ENCODE measurements around the gene OCIAD1. TPM values are rescaled to one million over a fixed set of nuclear protein-coding genes. Genes with fewer than 3 reads are reported as not detected.

OCIAD1 gene
- total RNA-seq, 2 experiments from 2014 or later, result 76.1 to 136 TPM

DNA sequence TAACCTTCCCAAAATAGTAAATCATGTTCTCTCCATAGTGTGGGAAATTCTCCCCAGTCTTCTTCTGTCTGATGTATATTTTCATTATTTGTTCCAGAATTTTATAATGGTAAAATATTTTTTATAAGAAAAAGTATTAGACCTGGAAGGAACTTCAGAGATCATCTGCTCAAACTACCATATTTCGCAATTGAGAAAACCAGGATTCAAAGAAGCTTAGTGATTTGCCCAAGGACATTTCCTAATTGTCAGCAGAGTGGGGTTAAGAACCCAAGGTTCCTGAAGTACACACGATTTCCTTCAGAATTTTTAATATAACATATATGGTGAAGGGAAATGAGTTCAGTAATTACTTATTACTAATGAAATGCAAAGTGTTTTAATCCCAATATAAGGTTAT is 24.1 kb downstream of the OCIAD1 start:
- H3K4me2 ChIP-seq (ENCODE audit: low read length), result no peak overlapping the region
- intact Hi-C loops (cut with micrococcal nuclease; ENCODE audit: unreplicated experiment), result no loop called here
- H3K79me2 ChIP-seq (ENCODE audit: insufficient read depth, low read depth, low read length), result no peaks in the 10 kb centered on the region
- H3K4me1 ChIP-seq (ENCODE audit: insufficient read depth, low read length, poor library complexity, severe bottlenecking), result no peaks in the 10 kb centered on the region
- no peak for DNase-seq (ENCODE audit: low spot score)
- H4K20me1 ChIP-seq (ENCODE audit: insufficient read depth, low read length), result no peaks in the 10 kb centered on the region
- H2AFZ ChIP-seq (ENCODE audit: low read length), result no peak overlapping the region
- TF ChIP-seq CTCF (conservative IDR thresholded peaks at IDR 0.05; ENCODE audit: low read length) (no peak), EZH2phosphoT487 (IDR thresholded peaks at IDR 0.05; ENCODE audit: borderline replicate concordance, low read depth, low read length) (no peak)
- H3K9me3 ChIP-seq (ENCODE audit: low read length), result no peaks in the 10 kb centered on the region
- no peak overlapping the region for H3K4me3 ChIP-seq (ENCODE audit: low read depth, low read length, poor library complexity, severe bottlenecking)
- no TSS peak for BruUV-seq (replicated peaks)
- ChIA-PET POLR2A (no interaction called here), CTCF (ENCODE audit: unreplicated experiment) (no interaction called here)
- no peaks in the 10 kb centered on the region for H3K9me2 ChIP-seq (ENCODE audit: insufficient read depth, low read length)
- H3K36me3 ChIP-seq (ENCODE audit: insufficient read depth, low read length), result peaks cover 88% of the 10 kb centered on the region
- H3K27ac ChIP-seq (ENCODE audit: low read depth, low read length, poor library complexity, severe bottlenecking), result no peak overlapping the region

GRCh38 chr4:48858130-48858529 is 27.2 kb downstream of the OCIAD1 start:
- Histone ChIP-seq H3K4me1 (ENCODE audit: insufficient read depth, low read length, poor library complexity, severe bottlenecking) (no peaks in the 10 kb centered on the region), H3K4me2 (ENCODE audit: low read length) (no peak overlapping the region), H4K20me1 (ENCODE audit: insufficient read depth, low read length) (no peaks in the 10 kb centered on the region), H3K9me2 (ENCODE audit: insufficient read depth, low read length) (no peaks in the 10 kb centered on the region), H3K27ac (ENCODE audit: low read depth, low read length, poor library complexity, severe bottlenecking) (no peak overlapping the region), H3K9me3 (ENCODE audit: low read length) (no peaks in the 10 kb centered on the region), H3K79me2 (ENCODE audit: insufficient read depth, low read depth, low read length) (no peaks in the 10 kb centered on the region), H2AFZ (ENCODE audit: low read length) (no peak overlapping the region), H3K36me3 (ENCODE audit: insufficient read depth, low read length) (peaks cover 75% of the 10 kb centered on the region), H3K4me3 (ENCODE audit: low read depth, low read length, poor library complexity, severe bottlenecking) (no peak overlapping the region)
- TF ChIP-seq CTCF (conservative IDR thresholded peaks at IDR 0.05; ENCODE audit: low read length), result no peak
- no peak for TF ChIP-seq EZH2phosphoT487 (IDR thresholded peaks at IDR 0.05; ENCODE audit: borderline replicate concordance, low read depth, low read length)
- DNase-seq (ENCODE audit: low spot score), result no peak
- CTCF ChIA-PET (ENCODE audit: unreplicated experiment), result no interaction called here
- BruUV-seq (replicated peaks), result no TSS peak
- intact Hi-C loops (cut with micrococcal nuclease; ENCODE audit: unreplicated experiment), result no loop called here
- POLR2A ChIA-PET, result interaction anchor here (1.8 kb wide), 1 partner anchor 17 kb away, joined by 6 read pairs; no protein-coding TSS in a partner anchor

- no peak for DNase-seq (ENCODE audit: low spot score)
- ChIA-PET POLR2A (interaction anchor here (0.6 to 0.9 kb wide), 2 partner anchors 241 to 341 kb away, joined by 3 read pairs; no protein-coding TSS in a partner anchor), CTCF (ENCODE audit: unreplicated experiment) (no interaction called here)
- no peak overlapping the region for H3K4me2 ChIP-seq (ENCODE audit: low read length)
- intact Hi-C loops (cut with micrococcal nuclease; ENCODE audit: unreplicated experiment), result no loop called here
- no TSS peak for BruUV-seq (replicated peaks)
- H3K27ac ChIP-seq (ENCODE audit: low read depth, low read length, poor library complexity, severe bottlenecking), result no peak overlapping the region
- H2AFZ ChIP-seq (ENCODE audit: low read length), result no peak overlapping the region
- no peaks in the 10 kb centered on the region for H4K20me1 ChIP-seq (ENCODE audit: insufficient read depth, low read length)
- H3K9me3 ChIP-seq (ENCODE audit: low read length), result no peaks in the 10 kb centered on the region
- H3K4me1 ChIP-seq (ENCODE audit: insufficient read depth, low read length, poor library complexity, severe bottlenecking), result no peaks in the 10 kb centered on the region
- H3K9me2 ChIP-seq (ENCODE audit: insufficient read depth, low read length), result no peaks in the 10 kb centered on the region
- TF ChIP-seq EZH2phosphoT487 (IDR thresholded peaks at IDR 0.05; ENCODE audit: borderline replicate concordance, low read depth, low read length), result no peak
- no peak for TF ChIP-seq CTCF (conservative IDR thresholded peaks at IDR 0.05; ENCODE audit: low read length)
- H3K36me3 ChIP-seq (ENCODE audit: insufficient read depth, low read length), result peaks cover 42% of the 10 kb centered on the region
- no peaks in the 10 kb centered on the region for H3K79me2 ChIP-seq (ENCODE audit: insufficient read depth, low read depth, low read length)
- no peak overlapping the region for H3K4me3 ChIP-seq (ENCODE audit: low read depth, low read length, poor library complexity, severe bottlenecking)
Observed at GRCh38 chr4:48862038-48862437, 31.1 kb downstream of the OCIAD1 start.
